ENCODE measurements around the gene PRKD1. TPM values are rescaled to one million over a fixed set of nuclear protein-coding genes. Genes with fewer than 3 reads are reported as not detected.

PRKD1 gene
- total RNA-seq, 1 experiment from 2014 or later: 0.36 TPM

DNA sequence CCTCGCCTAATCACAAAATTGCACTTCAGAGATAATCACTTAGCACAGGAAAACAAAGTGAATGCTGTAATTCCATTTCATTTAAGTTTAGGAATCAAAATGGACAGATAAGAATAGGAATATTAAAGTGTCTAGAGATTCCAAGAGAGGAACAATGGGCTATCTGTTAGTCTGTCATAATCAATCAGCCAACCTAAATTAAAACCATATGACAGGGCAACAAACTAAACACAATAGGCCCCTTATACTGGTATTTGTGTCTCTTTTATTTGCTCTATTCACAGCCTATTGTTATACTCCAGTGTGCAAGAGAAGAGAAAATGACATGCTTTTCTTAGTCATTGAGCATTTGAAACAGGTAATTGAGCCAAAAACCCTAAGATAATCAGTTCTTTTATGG lies 259.4 kb downstream of the PRKD1 start:
- no TSS peak for BruUV-seq (replicated peaks)

DNA sequence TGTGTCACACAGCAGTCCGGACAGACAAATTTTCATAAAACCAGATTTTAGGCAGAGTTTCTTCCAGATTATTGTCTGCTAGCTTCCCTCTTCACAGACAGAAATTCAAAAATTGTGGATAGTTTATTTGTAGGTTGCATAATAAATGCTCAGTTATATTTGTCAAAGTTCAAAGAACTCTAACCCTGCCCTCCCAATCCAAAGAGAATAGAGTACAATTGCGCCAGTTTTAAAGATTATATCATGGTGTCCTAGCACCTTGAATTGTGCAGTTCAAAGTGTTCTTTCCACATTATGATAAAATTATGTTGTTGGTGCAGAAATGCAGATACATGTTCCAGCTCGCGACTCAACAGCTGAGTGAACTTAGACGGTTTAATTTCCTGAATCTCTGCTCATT lies 263.1 kb downstream of the PRKD1 start:
- Histone ChIP-seq H3K27me3 (replicated peaks; ENCODE audit: control insufficient read depth, insufficient read depth, low read length) (no peaks in the 10 kb centered on the region), H3K4me3 (ENCODE audit: low read depth, low read length) (no peak overlapping the region), H3K36me3 (ENCODE audit: control insufficient read depth, insufficient read depth, low read length) (no peaks in the 10 kb centered on the region), H3K9me3 (no peaks in the 10 kb centered on the region), H3K4me1 (no peaks in the 10 kb centered on the region)
- DNase-seq: no peak
- intact Hi-C loops (cut with micrococcal nuclease; ENCODE audit: unreplicated experiment): no loop called here
- CTCF ChIA-PET: no interaction called here
- TF ChIP-seq, protein P1, sequence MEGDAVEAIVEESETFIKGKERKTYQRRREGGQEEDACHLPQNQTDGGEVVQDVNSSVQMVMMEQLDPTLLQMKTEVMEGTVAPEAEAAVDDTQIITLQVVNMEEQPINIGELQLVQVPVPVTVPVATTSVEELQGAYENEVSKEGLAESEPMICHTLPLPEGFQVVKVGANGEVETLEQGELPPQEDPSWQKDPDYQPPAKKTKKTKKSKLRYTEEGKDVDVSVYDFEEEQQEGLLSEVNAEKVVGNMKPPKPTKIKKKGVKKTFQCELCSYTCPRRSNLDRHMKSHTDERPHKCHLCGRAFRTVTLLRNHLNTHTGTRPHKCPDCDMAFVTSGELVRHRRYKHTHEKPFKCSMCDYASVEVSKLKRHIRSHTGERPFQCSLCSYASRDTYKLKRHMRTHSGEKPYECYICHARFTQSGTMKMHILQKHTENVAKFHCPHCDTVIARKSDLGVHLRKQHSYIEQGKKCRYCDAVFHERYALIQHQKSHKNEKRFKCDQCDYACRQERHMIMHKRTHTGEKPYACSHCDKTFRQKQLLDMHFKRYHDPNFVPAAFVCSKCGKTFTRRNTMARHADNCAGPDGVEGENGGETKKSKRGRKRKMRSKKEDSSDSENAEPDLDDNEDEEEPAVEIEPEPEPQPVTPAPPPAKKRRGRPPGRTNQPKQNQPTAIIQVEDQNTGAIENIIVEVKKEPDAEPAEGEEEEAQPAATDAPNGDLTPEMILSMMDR (IDR thresholded peaks at IDR 0.05; ENCODE audit: insufficient read depth in 1 of 2, low read depth in 1 of 2, low read length in 1 of 2, severe bottlenecking in 1 of 2, unreplicated experiment in 1 of 2): no peak
- Mint-ChIP-seq H3K27me3 (ENCODE audit: insufficient read depth, unreplicated experiment) (no peaks in the 10 kb centered on the region), H3K9me3 (ENCODE audit: unreplicated experiment) (no peaks in the 10 kb centered on the region), H3K27ac (ENCODE audit: unreplicated experiment) (no peak overlapping the region), H3K4me1 (ENCODE audit: low read depth, unreplicated experiment) (no peaks in the 10 kb centered on the region), H3K4me3 (ENCODE audit: unreplicated experiment) (no peak overlapping the region), H3K36me3 (ENCODE audit: insufficient read depth, unreplicated experiment) (no peaks in the 10 kb centered on the region)
- BruUV-seq (replicated peaks): no TSS peak
- POLR2A ChIA-PET: no interaction called here

More for the DNA sequence above, 259.4 kb downstream of the PRKD1 start:
- Mint-ChIP-seq H3K27me3 (ENCODE audit: insufficient read depth, unreplicated experiment) (no peaks in the 10 kb centered on the region), H3K27ac (ENCODE audit: unreplicated experiment) (no peak overlapping the region), H3K4me1 (ENCODE audit: low read depth, unreplicated experiment) (no peaks in the 10 kb centered on the region), H3K4me3 (ENCODE audit: unreplicated experiment) (no peak overlapping the region), H3K36me3 (ENCODE audit: insufficient read depth, unreplicated experiment) (no peaks in the 10 kb centered on the region), H3K9me3 (ENCODE audit: unreplicated experiment) (no peaks in the 10 kb centered on the region)
- H3K9me3 ChIP-seq: no peaks in the 10 kb centered on the region
- H3K36me3 ChIP-seq (ENCODE audit: control insufficient read depth, insufficient read depth, low read length): no peaks in the 10 kb centered on the region
- ChIA-PET CTCF (no interaction called here), POLR2A (no interaction called here)
- TF ChIP-seq, protein P1 (IDR thresholded peaks at IDR 0.05; ENCODE audit: insufficient read depth in 1 of 2, low read depth in 1 of 2, low read length in 1 of 2, severe bottlenecking in 1 of 2, unreplicated experiment in 1 of 2): no peak
- H3K4me1 ChIP-seq: no peaks in the 10 kb centered on the region
- H3K4me3 ChIP-seq (ENCODE audit: low read depth, low read length): no peak overlapping the region
- no peaks in the 10 kb centered on the region for H3K27me3 ChIP-seq (replicated peaks; ENCODE audit: control insufficient read depth, insufficient read depth, low read length)
- no peak for DNase-seq
- intact Hi-C loops (cut with micrococcal nuclease; ENCODE audit: unreplicated experiment): no loop called here

DNA sequence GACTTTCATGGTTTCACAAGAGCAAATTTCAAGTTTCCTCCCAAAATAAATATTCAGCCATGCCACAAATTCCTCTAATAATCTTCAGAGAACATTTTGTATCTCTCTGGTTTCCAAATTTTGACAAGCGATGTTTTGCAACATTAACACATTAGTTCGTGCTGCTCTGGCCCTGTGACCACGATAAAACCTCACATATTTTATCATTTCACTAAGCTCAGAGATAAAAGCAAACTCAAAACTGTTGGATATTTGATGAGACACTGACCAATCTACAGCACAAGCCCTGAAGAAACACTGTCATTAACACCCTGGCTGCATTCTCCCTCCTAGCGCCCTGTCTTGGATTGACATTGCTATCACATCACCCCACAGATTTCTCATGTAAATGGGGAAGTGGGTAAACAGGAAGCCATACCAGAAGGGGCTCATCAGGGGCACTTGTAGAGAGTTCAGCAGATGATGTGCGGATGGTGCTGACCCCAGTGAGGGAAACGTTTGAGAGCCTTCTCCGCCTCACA lies 264.3 kb downstream of the PRKD1 start:
- Histone ChIP-seq H3K9me3 (no peaks in the 10 kb centered on the region), H3K36me3 (ENCODE audit: control insufficient read depth, insufficient read depth, low read length) (no peaks in the 10 kb centered on the region), H3K4me3 (ENCODE audit: low read depth, low read length) (no peak overlapping the region), H3K27me3 (replicated peaks; ENCODE audit: control insufficient read depth, insufficient read depth, low read length) (no peaks in the 10 kb centered on the region), H3K4me1 (no peaks in the 10 kb centered on the region)
- CTCF ChIA-PET: no interaction called here
- no peaks in the 10 kb centered on the region for H3K27me3 Mint-ChIP-seq (ENCODE audit: insufficient read depth, unreplicated experiment)
- no TSS peak for BruUV-seq (replicated peaks)
- H3K36me3 Mint-ChIP-seq (ENCODE audit: insufficient read depth, unreplicated experiment): no peaks in the 10 kb centered on the region
- no peak for DNase-seq
- no peak overlapping the region for H3K4me3 Mint-ChIP-seq (ENCODE audit: unreplicated experiment)
- intact Hi-C loops (cut with micrococcal nuclease; ENCODE audit: unreplicated experiment): no loop called here
- no peaks in the 10 kb centered on the region for H3K4me1 Mint-ChIP-seq (ENCODE audit: low read depth, unreplicated experiment)
- H3K9me3 Mint-ChIP-seq (ENCODE audit: unreplicated experiment): no peaks in the 10 kb centered on the region
- TF ChIP-seq, protein P1 (IDR thresholded peaks at IDR 0.05; ENCODE audit: insufficient read depth in 1 of 2, low read depth in 1 of 2, low read length in 1 of 2, severe bottlenecking in 1 of 2, unreplicated experiment in 1 of 2): no peak
- POLR2A ChIA-PET: no interaction called here
- no peak overlapping the region for H3K27ac Mint-ChIP-seq (ENCODE audit: unreplicated experiment)
